HCT116 (cell line): ENCODE results near the gene STARD4. TPM values are rescaled to one million over a fixed set of nuclear protein-coding genes. Genes with fewer than 3 reads are reported as not detected.

ENCODE experiments used
- ATAC-seq: fragments of 200-7000 bp; cut with Tn5 transposase; 2 replicates; pipeline ENCODE4 v1.9.1; 2020; ENCODE audit warnings: mild to moderate bottlenecking, moderate library complexity
- BruUV-seq: library from RNA; stranded (reverse); fragments of 400-500 nt; replicated peaks from 2 replicates; lab custom pipeline; 2021; lab: Mats Ljungman, UMichigan
- CTCF ChIA-PET: fragments of 300-600 bp; sonication (Branson Sonifier 250); formaldehyde crosslinking; loops from one replicate; lab custom pipeline; 2021; ENCODE audit warnings: antibody characterized with exemption; lab: Charles Lee
- POLR2A ChIA-PET: fragments of 300-600, 350-600 bp; sonication (Branson Sonifier 250); formaldehyde crosslinking; loops from one replicate; lab custom pipeline; 2021; ENCODE audit warnings: antibody characterized with exemption; lab: Charles Lee
- RAD21 ChIA-PET, 2 experiments: fragments of 300-600 bp; sonication (Branson Sonifier 250); formaldehyde crosslinking; loops; one replicate each; lab custom pipeline; 2023; ENCODE audit warnings: low total read pairs in 2 of 2; ENCODE audit not compliant: uncharacterized antibody in 2 of 2, unreplicated experiment in 2 of 2, low non-redundant PET in 1 of 2; lab: Charles Lee
- DNase-seq: peaks from one replicate; pipeline ENCODE4 v3.0.0-alpha.2; 2010; ENCODE audit warnings: low read depth, low spot score
- H2AFZ ChIP-seq: fragments of 200-600 bp; shearing (Covaris generic), sonication (generic); 2 replicates; pipeline ENCODE4 v1.6.1; 2017; ENCODE audit warnings: low read depth, mixed run types, mixed read lengths, antibody characterized with exemption, low read length; ENCODE audit not compliant: poor library complexity, severe bottlenecking
- H3K27ac ChIP-seq: 2 replicates; pipeline ENCODE4 v1.5.1; 2012; ENCODE audit warnings: low read depth, low read length
- H3K27me3 ChIP-seq: fragments of 200-600 bp; sonication (generic); 2 replicates; pipeline ENCODE4 v1.6.1; 2016; ENCODE audit warnings: mixed run types, low read length, mixed read lengths; ENCODE audit not compliant: insufficient read depth
- H3K36me3 ChIP-seq, 2 experiments: fragments of 200-500 bp in 1 of 2; fragments of 200-600 bp in 1 of 2; sonication (Bioruptor generic) in 1 of 2; sonication (generic) in 1 of 2; 2 replicates each; pipeline versions ENCODE4 v1.5.1 to v1.6.1; 2014 to 2016; ENCODE audit warnings: low read length in 2 of 2, inconsistent platforms in 1 of 2, mixed read lengths in 1 of 2, mixed run types in 1 of 2; ENCODE audit not compliant: insufficient read depth in 2 of 2, control insufficient read depth in 1 of 2
- H3K4me1 ChIP-seq, 2 experiments: fragments of 200-600 bp in 1 of 2; sonication (generic) in 1 of 2; 2 replicates each; pipeline versions ENCODE4 v1.5.1 to v1.6.1; 2012 to 2017; ENCODE audit warnings: low read length in 2 of 2, inconsistent platforms in 1 of 2, mild to moderate bottlenecking in 1 of 2, mixed read lengths in 1 of 2, mixed run types in 1 of 2, moderate library complexity in 1 of 2; ENCODE audit not compliant: insufficient read depth in 2 of 2, control insufficient read depth in 1 of 2
- H3K4me2 ChIP-seq: fragments of 200-600 bp; sonication (generic); 2 replicates; pipeline ENCODE4 v1.6.1; 2017; ENCODE audit warnings: mixed run types, low read length, mixed read lengths
- H3K4me3 ChIP-seq, 2 experiments: fragments of 200-600 bp in 1 of 2; sonication (generic) in 1 of 2; replicated peaks in 1 of 2; 2 replicates each; pipeline ENCODE4 v1.5.1; 2011 to 2016; ENCODE audit warnings: low read length in 2 of 2, control low read depth in 1 of 2, low read depth in 1 of 2, mild to moderate bottlenecking in 1 of 2, mixed read lengths in 1 of 2, mixed run types in 1 of 2
- H3K79me2 ChIP-seq: fragments of 200-600 bp; sonication (generic); 2 replicates; pipeline ENCODE4 v1.6.1; 2017; ENCODE audit warnings: mild to moderate bottlenecking, mixed run types, low read length, moderate library complexity, mixed read lengths; ENCODE audit not compliant: insufficient read depth
- H3K9ac ChIP-seq: fragments of 200-600 bp; sonication (generic); 2 replicates; pipeline ENCODE4 v1.6.1; 2016; ENCODE audit warnings: low read length, mixed read lengths
- H3K9me2 ChIP-seq: fragments of 200-600 bp; sonication (generic), shearing (Covaris generic); 2 replicates; pipeline ENCODE4 v1.6.1; 2017; ENCODE audit warnings: mixed run types, mild to moderate bottlenecking, moderate library complexity; ENCODE audit not compliant: insufficient read depth
- H3K9me3 ChIP-seq, 2 experiments: fragments of 200-500 bp in 1 of 2; fragments of 200-600 bp in 1 of 2; sonication (Bioruptor generic) in 1 of 2; sonication (generic) in 1 of 2; 2 replicates each; pipeline ENCODE4 v1.6.1; 2014 to 2017; ENCODE audit warnings: low read length in 2 of 2, mixed read lengths in 2 of 2, inconsistent platforms in 1 of 2, low read depth in 1 of 2, mild to moderate bottlenecking in 1 of 2, mixed run types in 1 of 2, moderate library complexity in 1 of 2; ENCODE audit not compliant: control insufficient read depth in 1 of 2, insufficient read depth in 1 of 2
- H4K20me1 ChIP-seq: fragments of 200-600 bp; sonication (generic), shearing (Covaris generic); 2 replicates; pipeline ENCODE4 v1.6.1; 2017; ENCODE audit warnings: mixed run types, mild to moderate bottlenecking, moderate library complexity; ENCODE audit not compliant: insufficient read depth
- ATF3 ChIP-seq: IDR thresholded peaks from 2 replicates; pipeline ENCODE4 v1.6.1; 2012
- CTCF ChIP-seq, 3 experiments: fragments of 200-600 bp in 1 of 3; sonication (generic) in 1 of 3; IDR thresholded peaks in 2 of 3; conservative IDR thresholded peaks in 1 of 3; 2 replicates each; pipeline ENCODE4 v1.5.1; 2012 to 2017; ENCODE audit warnings: low read depth in 2 of 3, low read length in 2 of 3, antibody characterized with exemption in 1 of 3, borderline replicate concordance in 1 of 3, control low read depth in 1 of 3, mild to moderate bottlenecking in 1 of 3, mixed read lengths in 1 of 3, mixed run types in 1 of 3, moderate library complexity in 1 of 3; ENCODE audit not compliant: insufficient read depth in 1 of 3
- EGR1 ChIP-seq: IDR thresholded peaks from 2 replicates; pipeline ENCODE4 v1.6.1; 2012; ENCODE audit warnings: low read depth
- ELF1 ChIP-seq: IDR thresholded peaks from 2 replicates; pipeline ENCODE4 v1.6.1; 2012; ENCODE audit warnings: low read depth, borderline replicate concordance
- EZH2 ChIP-seq: fragments of 200-600 bp; sonication (generic); IDR thresholded peaks from 2 replicates; pipeline ENCODE4 v1.6.1; 2017; ENCODE audit warnings: antibody characterized with exemption, mixed run types
- EZH2phosphoT487 ChIP-seq: fragments of 200-600 bp; IDR thresholded peaks from 2 replicates; pipeline ENCODE4 v1.6.1; 2018; ENCODE audit warnings: antibody characterized with exemption, borderline replicate concordance
- FOSL1 ChIP-seq: IDR thresholded peaks from 2 replicates; pipeline ENCODE4 v1.6.1; 2012; ENCODE audit warnings: low read depth
- JUND ChIP-seq: IDR thresholded peaks from 2 replicates; pipeline ENCODE4 v1.6.1; 2012
- POLR2A ChIP-seq: IDR thresholded peaks from 2 replicates; pipeline ENCODE4 v1.7.0; 2011; ENCODE audit warnings: borderline replicate concordance; ENCODE audit not compliant: insufficient read depth, insufficient read length; ENCODE audit errors: extremely low read depth
- POLR2AphosphoS5 ChIP-seq: IDR thresholded peaks from 2 replicates; pipeline ENCODE4 v1.6.1; 2011; ENCODE audit warnings: mild to moderate bottlenecking, low read depth, low read length, moderate library complexity
- RAD21 ChIP-seq: IDR thresholded peaks from 2 replicates; pipeline ENCODE4 v1.6.1; 2012; ENCODE audit warnings: low read depth, mild to moderate bottlenecking
- REST ChIP-seq: IDR thresholded peaks from 2 replicates; pipeline ENCODE4 v1.6.1; 2012; ENCODE audit warnings: low read depth
- SP1 ChIP-seq: IDR thresholded peaks from 2 replicates; pipeline ENCODE4 v1.6.1; 2012; ENCODE audit warnings: low read depth
- SRF ChIP-seq: IDR thresholded peaks from 2 replicates; pipeline ENCODE4 v1.6.1; 2012; ENCODE audit warnings: low read depth
- TCF7L2 ChIP-seq: IDR thresholded peaks from 2 replicates; pipeline ENCODE4 v1.7.0; 2011; ENCODE audit warnings: borderline replicate concordance, inconsistent platforms; ENCODE audit not compliant: insufficient read depth, insufficient read length; ENCODE audit errors: extremely low read depth
- YY1 ChIP-seq: IDR thresholded peaks from 2 replicates; pipeline ENCODE4 v1.6.1; 2011; ENCODE audit warnings: low read length, low read depth, moderate library complexity, mild to moderate bottlenecking; ENCODE audit not compliant: insufficient replicate concordance; ENCODE audit errors: extremely low read depth
- ZFX ChIP-seq: fragments of 450-650 bp; IDR thresholded peaks from 2 replicates; pipeline ENCODE4 v1.6.1; 2017
- ZNF274 ChIP-seq: fragments of 200-500 bp; sonication (Bioruptor generic); IDR thresholded peaks from 2 replicates; pipeline ENCODE4 v1.6.1; 2014; ENCODE audit warnings: mild to moderate bottlenecking, low read depth, low read length, inconsistent platforms
- intact Hi-C: fragments of 100-400 bp; cut with micrococcal nuclease; formaldehyde crosslinking; loops from 2 replicates; pipeline ENCODE4 v1.10.0; 2022
- total RNA-seq: library from RNA; stranded (reverse); gene quantifications from one replicate; pipeline ENCODE4 v1.2.1, GENCODE V29; 2021; ENCODE audit not compliant: unreplicated experiment
- TF ChIP-seq, protein P1 (sequence below): IDR thresholded peaks from 2 replicates; pipeline ENCODE4 v1.6.1; 2011; ENCODE audit warnings: mild to moderate bottlenecking, low read length, moderate library complexity; ENCODE audit not compliant: insufficient replicate concordance; ENCODE audit errors: extremely low read depth
- TF ChIP-seq, protein P2 (sequence below): IDR thresholded peaks from 2 replicates; pipeline ENCODE4 v1.6.1; 2012

Gene STARD4
- total RNA-seq, 1 experiment from 2014 or later = 44.3 TPM

DNA sequence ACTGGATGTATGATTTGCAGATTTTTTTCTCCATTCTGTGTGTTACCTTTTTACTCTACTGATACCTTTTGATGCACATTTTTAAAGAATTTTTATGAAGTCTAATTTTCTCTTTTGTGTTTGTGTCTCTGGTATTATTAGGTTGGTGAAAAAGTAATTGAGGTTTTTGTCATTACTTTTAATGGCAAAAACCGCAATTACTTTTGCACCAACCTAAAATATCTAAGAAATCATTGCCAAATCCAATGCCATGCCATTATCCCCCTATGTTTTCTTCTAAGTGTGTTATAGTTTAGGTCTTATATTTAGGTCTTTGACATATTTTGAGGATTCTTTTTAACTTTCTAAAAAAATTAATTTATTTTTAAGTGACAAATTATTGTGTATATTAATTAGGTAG, 43.4 kb upstream of the STARD4 start:
- CTCF ChIA-PET = no interaction called here
- ATAC-seq = no peak
- no peaks in the 10 kb centered on the region for H3K4me1 ChIP-seq
- no peaks in the 10 kb centered on the region for H3K9me3 ChIP-seq
- H3K36me3 ChIP-seq = no peaks in the 10 kb centered on the region
- intact Hi-C loops = loop anchor here (10.0 kb wide), 1 partner anchor 401 kb away; no protein-coding TSS in a partner anchor
- H2AFZ ChIP-seq = no peak overlapping the region
- RAD21 ChIA-PET = no interaction called here
- no peak overlapping the region for H3K9ac ChIP-seq
- no peak overlapping the region for H3K4me2 ChIP-seq
- peaks cover 13% of the 10 kb centered on the region; the same call in 1 of the 2 replicates for H3K27me3 ChIP-seq
- H3K79me2 ChIP-seq = no peaks in the 10 kb centered on the region
- no peaks in the 10 kb centered on the region for H4K20me1 ChIP-seq
- no peak overlapping the region for H3K27ac ChIP-seq
- TF ChIP-seq, protein P1, sequence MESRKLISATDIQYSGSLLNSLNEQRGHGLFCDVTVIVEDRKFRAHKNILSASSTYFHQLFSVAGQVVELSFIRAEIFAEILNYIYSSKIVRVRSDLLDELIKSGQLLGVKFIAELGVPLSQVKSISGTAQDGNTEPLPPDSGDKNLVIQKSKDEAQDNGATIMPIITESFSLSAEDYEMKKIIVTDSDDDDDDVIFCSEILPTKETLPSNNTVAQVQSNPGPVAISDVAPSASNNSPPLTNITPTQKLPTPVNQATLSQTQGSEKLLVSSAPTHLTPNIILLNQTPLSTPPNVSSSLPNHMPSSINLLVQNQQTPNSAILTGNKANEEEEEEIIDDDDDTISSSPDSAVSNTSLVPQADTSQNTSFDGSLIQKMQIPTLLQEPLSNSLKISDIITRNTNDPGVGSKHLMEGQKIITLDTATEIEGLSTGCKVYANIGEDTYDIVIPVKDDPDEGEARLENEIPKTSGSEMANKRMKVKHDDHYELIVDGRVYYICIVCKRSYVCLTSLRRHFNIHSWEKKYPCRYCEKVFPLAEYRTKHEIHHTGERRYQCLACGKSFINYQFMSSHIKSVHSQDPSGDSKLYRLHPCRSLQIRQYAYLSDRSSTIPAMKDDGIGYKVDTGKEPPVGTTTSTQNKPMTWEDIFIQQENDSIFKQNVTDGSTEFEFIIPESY = no peak
- TF ChIP-seq EGR1 (no peak), RAD21 (no peak), ZNF274 (no peak), SRF (no peak), POLR2A (no peak), FOSL1 (no peak), ELF1 (no peak), JUND (no peak), SP1 (no peak), REST (no peak), ATF3 (no peak), ZFX (no peak), TCF7L2 (no peak), EZH2phosphoT487 (no peak), YY1 (no peak), POLR2AphosphoS5 (no peak), EZH2 (no peak), CTCF (IDR thresholded peaks at IDR 0.05 in 2 of 3, conservative IDR thresholded peaks at IDR 0.05 in 1 of 3; ENCODE audit: borderline replicate concordance in 1 of 3, insufficient read depth in 1 of 3, low read depth in 2 of 3, low read length in 2 of 3) (no peak)
- TF ChIP-seq, protein P2, sequence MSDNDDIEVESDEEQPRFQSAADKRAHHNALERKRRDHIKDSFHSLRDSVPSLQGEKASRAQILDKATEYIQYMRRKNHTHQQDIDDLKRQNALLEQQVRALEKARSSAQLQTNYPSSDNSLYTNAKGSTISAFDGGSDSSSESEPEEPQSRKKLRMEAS = no peak
- TF ChIP-seq, all 23 proteins: peak for 0
- POLR2A ChIA-PET = no interaction called here
- no peak for DNase-seq
- Histone ChIP-seq H3K9me2 (no peaks in the 10 kb centered on the region), H3K4me3 (no peak overlapping the region)
- BruUV-seq = no TSS peak
